Measurements from ENCODE around the gene DMRTC2.

GRCh38 chr19:41871573-41872383, 26.9 kb downstream of the DMRTC2 start:
- TF ChIP-seq, protein P1, sequence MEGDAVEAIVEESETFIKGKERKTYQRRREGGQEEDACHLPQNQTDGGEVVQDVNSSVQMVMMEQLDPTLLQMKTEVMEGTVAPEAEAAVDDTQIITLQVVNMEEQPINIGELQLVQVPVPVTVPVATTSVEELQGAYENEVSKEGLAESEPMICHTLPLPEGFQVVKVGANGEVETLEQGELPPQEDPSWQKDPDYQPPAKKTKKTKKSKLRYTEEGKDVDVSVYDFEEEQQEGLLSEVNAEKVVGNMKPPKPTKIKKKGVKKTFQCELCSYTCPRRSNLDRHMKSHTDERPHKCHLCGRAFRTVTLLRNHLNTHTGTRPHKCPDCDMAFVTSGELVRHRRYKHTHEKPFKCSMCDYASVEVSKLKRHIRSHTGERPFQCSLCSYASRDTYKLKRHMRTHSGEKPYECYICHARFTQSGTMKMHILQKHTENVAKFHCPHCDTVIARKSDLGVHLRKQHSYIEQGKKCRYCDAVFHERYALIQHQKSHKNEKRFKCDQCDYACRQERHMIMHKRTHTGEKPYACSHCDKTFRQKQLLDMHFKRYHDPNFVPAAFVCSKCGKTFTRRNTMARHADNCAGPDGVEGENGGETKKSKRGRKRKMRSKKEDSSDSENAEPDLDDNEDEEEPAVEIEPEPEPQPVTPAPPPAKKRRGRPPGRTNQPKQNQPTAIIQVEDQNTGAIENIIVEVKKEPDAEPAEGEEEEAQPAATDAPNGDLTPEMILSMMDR (IDR thresholded peaks at IDR 0.05), result no peak
- TF ChIP-seq POLR2A (IDR thresholded peaks at IDR 0.05), result no peak

Measured in thyroid gland (tissue), 4 donors.